ENCODE data around the gene PSME2. TPM values are rescaled to one million over a fixed set of nuclear protein-coding genes. Genes with fewer than 3 reads are reported as not detected.

The PSME2 gene
- total and polyA plus RNA-seq, 2 experiments from 2014 or later, result 38.3 to 164 TPM

DNA sequence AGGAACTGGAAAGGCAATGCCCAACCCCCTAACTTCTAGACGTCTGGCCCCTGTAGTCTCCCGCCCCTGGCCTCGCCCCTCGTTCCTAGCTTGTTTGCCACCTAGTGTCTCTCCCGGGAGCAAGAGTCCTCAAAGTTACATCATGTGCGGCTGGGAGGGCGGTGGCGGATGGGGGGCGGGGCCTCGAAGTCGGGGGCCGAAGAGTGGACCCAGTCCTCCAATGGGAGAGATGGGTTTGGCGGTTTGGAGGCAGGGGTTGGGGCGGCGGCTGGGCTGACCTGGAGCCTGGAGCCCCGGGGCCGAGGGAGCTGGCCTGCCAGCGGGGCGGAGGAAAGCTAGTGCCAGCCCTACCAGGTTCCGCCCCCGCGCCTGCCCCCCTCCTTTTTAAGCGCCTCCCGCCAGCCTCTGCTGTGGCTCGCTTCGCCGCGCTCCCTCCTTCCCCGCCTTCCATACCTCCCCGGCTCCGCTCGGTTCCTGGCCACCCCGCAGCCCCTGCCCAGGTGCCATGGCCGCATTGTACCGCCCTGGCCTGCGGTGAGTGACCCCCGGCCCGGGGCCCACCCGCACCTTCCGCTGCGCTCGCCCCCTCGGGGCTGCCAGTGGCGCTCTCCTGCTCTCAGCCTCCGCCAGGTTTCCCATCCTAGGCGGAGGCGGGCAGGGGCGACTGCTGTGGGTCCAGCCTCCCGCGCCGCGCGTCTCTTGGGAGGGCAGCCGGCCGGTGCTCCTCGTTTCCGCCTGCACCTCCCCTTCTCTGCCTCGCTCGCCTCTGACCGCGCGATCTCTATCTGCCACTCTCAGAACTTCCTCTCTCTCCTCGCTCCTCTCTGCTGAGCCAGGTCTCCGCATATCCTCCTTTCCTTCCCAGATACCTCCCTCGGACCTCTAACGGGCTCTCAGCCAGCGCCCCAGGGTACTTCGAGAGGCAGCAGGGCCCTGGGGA is 52.2 kb downstream of the PSME2 start, which contains the start of gene PCK2:
Gene PCK2, plus strand, starts transcription at position 411 of the 940 bp plus-strand sequence. Its CDS starts 95 bp downstream, at position 506.
- Histone ChIP-seq H3K79me2 (ENCODE audit: insufficient read depth) (peaks cover 30% of the 10 kb centered on the region), H3K4me2 (ENCODE audit: unreplicated experiment) (peak within 1 kb of the TSS; percentile 90), H3K9me2 (ENCODE audit: insufficient read depth) (no peaks in the 10 kb centered on the region), H3K4me3 (peak within 1 kb of the TSS; percentile 94), H3K27me3 (replicated peaks; ENCODE audit: insufficient read depth) (no peaks in the 10 kb centered on the region), H4K20me1 (ENCODE audit: insufficient read depth) (no peaks in the 10 kb centered on the region), H3K36me3 (ENCODE audit: low read depth) (peaks cover 14% of the 10 kb centered on the region; the same call in 1 of the 2 replicates), H3K9me3 (ENCODE audit: low read depth) (no peaks in the 10 kb centered on the region), H2AFZ (peak within 1 kb of the TSS; percentile 75), H3K27ac (peak within 1 kb of the TSS; percentile 70), H3K9ac (peak within 1 kb of the TSS; percentile 91), H3K4me1 (ENCODE audit: insufficient read depth) (peaks cover 10% of the 10 kb centered on the region), H3F3A (ENCODE audit: insufficient read depth) (peaks cover 12% of the 10 kb centered on the region)
- DNase-seq, result peak; percentile 96
- TF ChIP-seq EZH2 (IDR thresholded peaks at IDR 0.05; ENCODE audit: insufficient read depth, poor library complexity, severe bottlenecking) (no peak), EZH2phosphoT487 (IDR thresholded peaks at IDR 0.05; ENCODE audit: insufficient read depth, low read depth) (no peak)
- in situ Hi-C loops (cut with MboI), result no loop called here
- 1% methylated on average over 34 to 65 of the region's 68 CpGs for WGBS, 2 experiments (ENCODE audit: low coverage in 1 of 2, low lambda C conversion rate in 2 of 2, missing lambda C conversion rate in 2 of 2)

Small RNA genes within 50 kb of the gene (microRNA-seq; reads per million reads assigned to microRNA genes)
- not detected for gene MIR7703 (ENCODE audit: borderline number of aligned reads)

Small RNA genes within 50 kb of the gene (small RNA-seq; reads per million reads assigned to genes)
- gene AL136295.4 (ENCODE audit: low read depth, low replicate concordance), result not detected
- gene IPO4 (ENCODE audit: low read depth, low replicate concordance), result not detected
- gene IRF9 (ENCODE audit: low read depth, low replicate concordance), result not detected
- gene RNA5SP383 (ENCODE audit: low read depth, low replicate concordance), result 0.19 reads per million

Other genes with a start within 250 kb of the PSME2 start
Only the 30 nearest of the 31 such genes appear.
- gene DHRS4, start 192.8 kb downstream of the PSME2 start, total RNA-seq (2014; rRNA removed; shearing (Covaris generic)), result 23.0 and 25.4 TPM in 2 replicates
- gene DHRS4, start 192.8 kb downstream of the PSME2 start, polyA plus RNA-seq (2016; fragmentation: Nextera tagmentation; extraction: Ambion mirVana), result 35.4 and 35.9 TPM in 2 replicates
- 5.1 and 10.1 TPM in 2 replicates for gene DHRS4L2, start 157.7 kb downstream of the PSME2 start, total RNA-seq (2014; rRNA removed; shearing (Covaris generic))
- gene DHRS4L2, start 157.7 kb downstream of the PSME2 start, polyA plus RNA-seq (2016; fragmentation: Nextera tagmentation; extraction: Ambion mirVana), result 16.8 and 19.2 TPM in 2 replicates
- gene CARMIL3, start 94.6 kb downstream of the PSME2 start, total RNA-seq (2014; rRNA removed; shearing (Covaris generic)), result under 0.01 TPM in 1 of 2 replicates, not detected in the other
- gene CARMIL3, start 94.6 kb downstream of the PSME2 start, polyA plus RNA-seq (2016; fragmentation: Nextera tagmentation; extraction: Ambion mirVana), result not detected in 2 replicates
- gene CPNE6, start 75.0 kb downstream of the PSME2 start, total RNA-seq (2014; rRNA removed; shearing (Covaris generic)), result not detected in 2 replicates
- gene CPNE6, start 75.0 kb downstream of the PSME2 start, polyA plus RNA-seq (2016; fragmentation: Nextera tagmentation; extraction: Ambion mirVana), result not detected in 2 replicates
- 70.3 and 84.3 TPM in 2 replicates for gene PCK2, start 52.3 kb downstream of the PSME2 start, total RNA-seq (2014; rRNA removed; shearing (Covaris generic))
- 148 and 153 TPM in 2 replicates for gene PCK2, start 52.3 kb downstream of the PSME2 start, polyA plus RNA-seq (2016; fragmentation: Nextera tagmentation; extraction: Ambion mirVana)
- gene DCAF11, start 31.8 kb downstream of the PSME2 start, total RNA-seq (2014; rRNA removed; shearing (Covaris generic)), result 59.8 and 59.9 TPM in 2 replicates
- 29.1 and 33.6 TPM in 2 replicates for gene DCAF11, start 31.8 kb downstream of the PSME2 start, polyA plus RNA-seq (2016; fragmentation: Nextera tagmentation; extraction: Ambion mirVana)
- gene NRL, start 31.7 kb downstream of the PSME2 start, total RNA-seq (2014; rRNA removed; shearing (Covaris generic)), result 0.86 TPM in 1 of 2 replicates, not detected in the other
- gene NRL, start 31.7 kb downstream of the PSME2 start, polyA plus RNA-seq (2016; fragmentation: Nextera tagmentation; extraction: Ambion mirVana), result 0.48 and 0.56 TPM in 2 replicates
- gene FITM1, start 16.0 kb downstream of the PSME2 start, total RNA-seq (2014; rRNA removed; shearing (Covaris generic)), result not detected in 2 replicates
- not detected in 2 replicates for gene FITM1, start 16.0 kb downstream of the PSME2 start, polyA plus RNA-seq (2016; fragmentation: Nextera tagmentation; extraction: Ambion mirVana)
- gene PSME1, start 10.4 kb downstream of the PSME2 start, total RNA-seq (2014; rRNA removed; shearing (Covaris generic)), result 58.9 and 67.7 TPM in 2 replicates
- 144 and 147 TPM in 2 replicates for gene PSME1, start 10.4 kb downstream of the PSME2 start, polyA plus RNA-seq (2016; fragmentation: Nextera tagmentation; extraction: Ambion mirVana)
- gene EMC9, start 5.0 kb downstream of the PSME2 start, total RNA-seq (2014; rRNA removed; shearing (Covaris generic)), result 17.1 and 22.9 TPM in 2 replicates
- gene EMC9, start 5.0 kb downstream of the PSME2 start, polyA plus RNA-seq (2016; fragmentation: Nextera tagmentation; extraction: Ambion mirVana), result 27.4 and 28.7 TPM in 2 replicates
- gene RNF31, start 888 bp upstream of the PSME2 start, total RNA-seq (2014; rRNA removed; shearing (Covaris generic)), result 40.3 and 50.0 TPM in 2 replicates
- 29.4 and 36.7 TPM in 2 replicates for gene RNF31, start 888 bp upstream of the PSME2 start, polyA plus RNA-seq (2016; fragmentation: Nextera tagmentation; extraction: Ambion mirVana)
- 56.7 and 58.7 TPM in 2 replicates for gene IRF9, start 14.7 kb upstream of the PSME2 start, total RNA-seq (2014; rRNA removed; shearing (Covaris generic))
- 80.0 and 87.1 TPM in 2 replicates for gene IRF9, start 14.7 kb upstream of the PSME2 start, polyA plus RNA-seq (2016; fragmentation: Nextera tagmentation; extraction: Ambion mirVana)
- gene REC8, start 25.5 kb upstream of the PSME2 start, total RNA-seq (2014; rRNA removed; shearing (Covaris generic)), result 1.4 and 3.5 TPM in 2 replicates
- gene REC8, start 25.5 kb upstream of the PSME2 start, polyA plus RNA-seq (2016; fragmentation: Nextera tagmentation; extraction: Ambion mirVana), result 1.2 and 2.4 TPM in 2 replicates
- 55.3 and 58.3 TPM in 2 replicates for gene IPO4, start 42.2 kb upstream of the PSME2 start, total RNA-seq (2014; rRNA removed; shearing (Covaris generic))
- gene IPO4, start 42.2 kb upstream of the PSME2 start, polyA plus RNA-seq (2016; fragmentation: Nextera tagmentation; extraction: Ambion mirVana), result 24.8 and 33.6 TPM in 2 replicates
- 102 and 163 TPM in 2 replicates for gene TM9SF1, start 48.8 kb upstream of the PSME2 start, total RNA-seq (2014; rRNA removed; shearing (Covaris generic))
- gene TM9SF1, start 48.8 kb upstream of the PSME2 start, polyA plus RNA-seq (2016; fragmentation: Nextera tagmentation; extraction: Ambion mirVana), result 91.5 and 93.8 TPM in 2 replicates
- gene TSSK4, start 59.1 kb upstream of the PSME2 start, total RNA-seq (2014; rRNA removed; shearing (Covaris generic)), result not detected in 2 replicates
- gene TSSK4, start 59.1 kb upstream of the PSME2 start, polyA plus RNA-seq (2016; fragmentation: Nextera tagmentation; extraction: Ambion mirVana), result 0.23 and 0.55 TPM in 2 replicates
- gene CHMP4A, start 66.9 kb upstream of the PSME2 start, total RNA-seq (2014; rRNA removed; shearing (Covaris generic)), result 18.5 and 32.1 TPM in 2 replicates
- 75.7 and 81.6 TPM in 2 replicates for gene CHMP4A, start 66.9 kb upstream of the PSME2 start, polyA plus RNA-seq (2016; fragmentation: Nextera tagmentation; extraction: Ambion mirVana)
- gene MDP1, start 69.5 kb upstream of the PSME2 start, total RNA-seq (2014; rRNA removed; shearing (Covaris generic)), result 8.2 and 19.2 TPM in 2 replicates
- gene MDP1, start 69.5 kb upstream of the PSME2 start, polyA plus RNA-seq (2016; fragmentation: Nextera tagmentation; extraction: Ambion mirVana), result 20.0 and 23.3 TPM in 2 replicates
- gene NEDD8, start 85.8 kb upstream of the PSME2 start, total RNA-seq (2014; rRNA removed; shearing (Covaris generic)), result 138 and 161 TPM in 2 replicates
- 326 and 342 TPM in 2 replicates for gene NEDD8, start 85.8 kb upstream of the PSME2 start, polyA plus RNA-seq (2016; fragmentation: Nextera tagmentation; extraction: Ambion mirVana)
- gene GMPR2, start 86.3 kb upstream of the PSME2 start, total RNA-seq (2014; rRNA removed; shearing (Covaris generic)), result 70.9 and 98.0 TPM in 2 replicates
- gene GMPR2, start 86.3 kb upstream of the PSME2 start, polyA plus RNA-seq (2016; fragmentation: Nextera tagmentation; extraction: Ambion mirVana), result 55.0 and 58.9 TPM in 2 replicates
- gene TINF2, start 96.0 kb upstream of the PSME2 start, total RNA-seq (2014; rRNA removed; shearing (Covaris generic)), result 32.5 and 41.2 TPM in 2 replicates
- gene TINF2, start 96.0 kb upstream of the PSME2 start, polyA plus RNA-seq (2016; fragmentation: Nextera tagmentation; extraction: Ambion mirVana), result 43.6 and 52.4 TPM in 2 replicates
- 0.25 and 1.3 TPM in 2 replicates for gene TGM1, start 116.6 kb upstream of the PSME2 start, total RNA-seq (2014; rRNA removed; shearing (Covaris generic))
- 0.34 TPM in 1 of 2 replicates, not detected in the other for gene TGM1, start 116.6 kb upstream of the PSME2 start, polyA plus RNA-seq (2016; fragmentation: Nextera tagmentation; extraction: Ambion mirVana)
- 18.0 and 34.9 TPM in 2 replicates for gene RABGGTA, start 125.0 kb upstream of the PSME2 start, total RNA-seq (2014; rRNA removed; shearing (Covaris generic))
- 29.3 and 30.5 TPM in 2 replicates for gene RABGGTA, start 125.0 kb upstream of the PSME2 start, polyA plus RNA-seq (2016; fragmentation: Nextera tagmentation; extraction: Ambion mirVana)
- 12.8 and 32.1 TPM in 2 replicates for gene DHRS1, start 153.2 kb upstream of the PSME2 start, total RNA-seq (2014; rRNA removed; shearing (Covaris generic))
- 31.0 and 34.7 TPM in 2 replicates for gene DHRS1, start 153.2 kb upstream of the PSME2 start, polyA plus RNA-seq (2016; fragmentation: Nextera tagmentation; extraction: Ambion mirVana)
- gene NOP9, start 153.2 kb upstream of the PSME2 start, total RNA-seq (2014; rRNA removed; shearing (Covaris generic)), result 19.3 and 23.7 TPM in 2 replicates
- 2.5 and 2.6 TPM in 2 replicates for gene NOP9, start 153.2 kb upstream of the PSME2 start, polyA plus RNA-seq (2016; fragmentation: Nextera tagmentation; extraction: Ambion mirVana)
- gene CIDEB, start 161.4 kb upstream of the PSME2 start, total RNA-seq (2014; rRNA removed; shearing (Covaris generic)), result 0.51 and 2.1 TPM in 2 replicates
- gene CIDEB, start 161.4 kb upstream of the PSME2 start, polyA plus RNA-seq (2016; fragmentation: Nextera tagmentation; extraction: Ambion mirVana), result 1.2 TPM in 2 replicates
- gene LTB4R2, start 163.5 kb upstream of the PSME2 start, total RNA-seq (2014; rRNA removed; shearing (Covaris generic)), result 3.5 and 6.8 TPM in 2 replicates
- gene LTB4R2, start 163.5 kb upstream of the PSME2 start, polyA plus RNA-seq (2016; fragmentation: Nextera tagmentation; extraction: Ambion mirVana), result 0.30 and 0.45 TPM in 2 replicates
- 1.4 and 2.4 TPM in 2 replicates for gene LTB4R, start 164.9 kb upstream of the PSME2 start, total RNA-seq (2014; rRNA removed; shearing (Covaris generic))
- 0.41 and 1.1 TPM in 2 replicates for gene LTB4R, start 164.9 kb upstream of the PSME2 start, polyA plus RNA-seq (2016; fragmentation: Nextera tagmentation; extraction: Ambion mirVana)
- gene ADCY4, start 188.5 kb upstream of the PSME2 start, total RNA-seq (2014; rRNA removed; shearing (Covaris generic)), result 0.22 and 0.38 TPM in 2 replicates
- gene ADCY4, start 188.5 kb upstream of the PSME2 start, polyA plus RNA-seq (2016; fragmentation: Nextera tagmentation; extraction: Ambion mirVana), result 0.20 and 0.38 TPM in 2 replicates
- gene RIPK3, start 193.4 kb upstream of the PSME2 start, total RNA-seq (2014; rRNA removed; shearing (Covaris generic)), result 2.2 and 5.3 TPM in 2 replicates
- 5.1 and 5.3 TPM in 2 replicates for gene RIPK3, start 193.4 kb upstream of the PSME2 start, polyA plus RNA-seq (2016; fragmentation: Nextera tagmentation; extraction: Ambion mirVana)

Measured in GM23248 (cell line).